GM23338 (cell line): Measurements from ENCODE around the gene MED12L. TPM values are rescaled to one million over a fixed set of nuclear protein-coding genes. Genes with fewer than 3 reads are reported as not detected.

ENCODE experiments used
- ATAC-seq: fragments of 200-7000 bp; cut with Tn5 transposase; 3 replicates; pipeline ENCODE4 v1.9.1; 2020
- DNase-seq: peaks from one replicate; pipeline ENCODE4 v3.0.0-alpha.2; 2015; ENCODE audit warnings: low spot score
- H2AFZ ChIP-seq: fragments of 200-600 bp; sonication (generic); 2 replicates; pipeline ENCODE4 v1.8.0; 2016; ENCODE audit warnings: antibody characterized with exemption, mild to moderate bottlenecking, moderate library complexity
- H3F3A ChIP-seq: fragments of 200-600 bp; sonication (generic); replicated peaks from 2 replicates; pipeline ENCODE4 v1.8.0; 2017; ENCODE audit warnings: antibody characterized with exemption, mixed run types, low read depth
- H3K27ac ChIP-seq: fragments of 200-600 bp; sonication (generic); 2 replicates; pipeline ENCODE4 v1.6.1; 2016; ENCODE audit warnings: low read depth
- H3K27me3 ChIP-seq: fragments of 200-600 bp; sonication (generic); 2 replicates; pipeline ENCODE4 v1.8.0; 2016; ENCODE audit warnings: mild to moderate bottlenecking, mixed run types, moderate library complexity; ENCODE audit not compliant: insufficient read depth
- H3K36me3 ChIP-seq: fragments of 200-600 bp; sonication (generic); 2 replicates; pipeline ENCODE4 v1.8.0; 2016; ENCODE audit warnings: mild to moderate bottlenecking; ENCODE audit not compliant: insufficient read depth
- H3K4me1 ChIP-seq: fragments of 200-600 bp; sonication (generic); 2 replicates; pipeline ENCODE4 v1.8.0; 2016; ENCODE audit warnings: mild to moderate bottlenecking, moderate library complexity; ENCODE audit not compliant: insufficient read depth
- H3K4me2 ChIP-seq: fragments of 200-600 bp; sonication (generic); 2 replicates; pipeline ENCODE4 v1.7.1; 2017; ENCODE audit warnings: mixed run types
- H3K4me3 ChIP-seq: fragments of 200-600 bp; sonication (generic); 2 replicates; pipeline ENCODE4 v1.6.1; 2016; ENCODE audit warnings: mixed run types
- H3K79me2 ChIP-seq: fragments of 200-600 bp; sonication (generic); replicated peaks from 2 replicates; pipeline ENCODE4 v1.8.0; 2017; ENCODE audit warnings: mild to moderate bottlenecking; ENCODE audit not compliant: insufficient read depth
- H3K9me2 ChIP-seq: fragments of 200-600 bp; sonication (generic); 2 replicates; pipeline ENCODE4 v1.8.0; 2017; ENCODE audit not compliant: insufficient read depth
- H4K20me1 ChIP-seq: fragments of 200-600 bp; sonication (generic); replicated peaks from 2 replicates; pipeline ENCODE4 v1.8.0; 2017; ENCODE audit warnings: mild to moderate bottlenecking; ENCODE audit not compliant: insufficient read depth
- H3K27ac Mint-ChIP-seq: 2 replicates; pipeline ENCODE4 v1.8.0; 2020; ENCODE audit warnings: inconsistent platforms, mild to moderate bottlenecking, moderate library complexity, mixed read lengths
- H3K27me3 Mint-ChIP-seq: 3 replicates; pipeline ENCODE4 v1.8.0; 2022; ENCODE audit warnings: low read depth, mild to moderate bottlenecking, moderate library complexity, mixed read lengths, inconsistent platforms; ENCODE audit not compliant: insufficient read depth, poor library complexity
- H3K36me3 Mint-ChIP-seq: 3 replicates; pipeline ENCODE4 v1.8.0; 2021; ENCODE audit warnings: low read depth, mild to moderate bottlenecking, inconsistent platforms, moderate library complexity, mixed read lengths
- H3K4me1 Mint-ChIP-seq: 3 replicates; pipeline ENCODE4 v1.8.0; 2020; ENCODE audit warnings: mild to moderate bottlenecking, inconsistent platforms, mixed read lengths
- H3K4me3 Mint-ChIP-seq: 3 replicates; pipeline ENCODE4 v1.8.0; 2021; ENCODE audit warnings: moderate library complexity, mild to moderate bottlenecking, inconsistent platforms, mixed read lengths
- H3K9me3 Mint-ChIP-seq: 3 replicates; pipeline ENCODE4 v1.8.0; 2020; ENCODE audit warnings: moderate library complexity, mild to moderate bottlenecking, inconsistent platforms, mixed read lengths
- CREB1 ChIP-seq: fragments of 250-450 bp; sonication (Bioruptor Pico); IDR thresholded peaks from 2 replicates; pipeline ENCODE4 v1.5.0; 2020; ENCODE audit warnings: low read depth, mild to moderate bottlenecking, moderate library complexity
- ETS1 ChIP-seq: IDR thresholded peaks from 2 replicates; pipeline ENCODE4 v1.6.1; 2016; ENCODE audit warnings: antibody characterized with exemption
- EZH2 ChIP-seq: fragments of 200-600 bp; sonication (generic); IDR thresholded peaks from one replicate; pipeline ENCODE4 v1.8.0; 2017; ENCODE audit warnings: antibody characterized with exemption, mild to moderate bottlenecking, low read depth; ENCODE audit not compliant: unreplicated experiment
- JUNB ChIP-seq: IDR thresholded peaks from one replicate; pipeline ENCODE4 v1.6.1; 2016; ENCODE audit warnings: antibody characterized with exemption; ENCODE audit not compliant: unreplicated experiment
- STAT1 ChIP-seq: IDR thresholded peaks from one replicate; pipeline ENCODE4 v1.6.1; 2016; ENCODE audit warnings: antibody characterized with exemption; ENCODE audit not compliant: unreplicated experiment
- ZNF114 ChIP-seq: fragments of 250-450 bp; sonication (Bioruptor Pico); IDR thresholded peaks from 2 replicates; pipeline ENCODE4 v1.5.0; 2020; ENCODE audit warnings: mild to moderate bottlenecking, moderate library complexity
- ZNF331 ChIP-seq: fragments of 250-450 bp; sonication (Bioruptor Pico); IDR thresholded peaks from 2 replicates; pipeline ENCODE4 v1.5.0; 2020; ENCODE audit warnings: low read depth, mild to moderate bottlenecking, moderate library complexity
- ZNF462 ChIP-seq: fragments of 250-450 bp; sonication (Bioruptor Pico); IDR thresholded peaks from 2 replicates; pipeline ENCODE4 v1.5.0; 2020; ENCODE audit warnings: mild to moderate bottlenecking, moderate library complexity
- polyA plus RNA-seq: library from polyadenylated mRNA; unstranded; fragments of >200 nt; fragmentation: Nextera tagmentation; extraction: Ambion mirVana; gene quantifications from 2 replicates; pipeline ENCODE4 v1.2.1, GENCODE V29; 2016
- total RNA-seq: library from RNA; depleted of rRNA; stranded (reverse); fragments of >200 nt; shearing (Covaris generic); gene quantifications from 2 replicates; pipeline ENCODE4 v1.2.3, GENCODE V29; 2014

The MED12L gene
- total and polyA plus RNA-seq, 2 experiments from 2014 or later = 5.7 to 25.0 TPM

- TF ChIP-seq ZNF462 (CRISPR knock-in tag) (no peak), CREB1 (CRISPR knock-in tag) (no peak), ZNF114 (no peak)
Measured at GRCh38 chr3:151195826-151196225, 110.4 kb downstream of the MED12L start (continued).

GRCh38 chr3:151196434-151196833, 111.0 kb downstream of the MED12L start:
- Histone ChIP-seq H3K27ac (no peak overlapping the region), H3K4me3 (no peak overlapping the region), H3K9me2 (no peaks in the 10 kb centered on the region), H3F3A (no peaks in the 10 kb centered on the region), H2AFZ (no peak overlapping the region), H3K36me3 (0 out of 2 replicates have a peak, but pooled peaks cover 3% of the 10 kb centered on the region), H3K4me2 (no peak overlapping the region), H3K79me2 (no peaks in the 10 kb centered on the region), H3K4me1 (no peaks in the 10 kb centered on the region), H3K27me3 (no peaks in the 10 kb centered on the region), H4K20me1 (no peaks in the 10 kb centered on the region)
- Mint-ChIP-seq H3K4me3 (no peak overlapping the region), H3K9me3 (no peaks in the 10 kb centered on the region), H3K27me3 (no peaks in the 10 kb centered on the region), H3K4me1 (no peaks in the 10 kb centered on the region), H3K36me3 (0 out of 3 replicates have a peak, but pooled peaks cover 5% of the 10 kb centered on the region), H3K27ac (no peak overlapping the region)
- DNase-seq (no peak), ATAC-seq (no peak)
- no peak for TF ChIP-seq ZNF331 (CRISPR knock-in tag)
- no peak for TF ChIP-seq ETS1
- no peak for TF ChIP-seq EZH2
- no peak for TF ChIP-seq JUNB
- TF ChIP-seq CREB1 (CRISPR knock-in tag) = no peak
- no peak for TF ChIP-seq STAT1
